ENCODE results near the gene NACC2.

NACC2 gene

DNA sequence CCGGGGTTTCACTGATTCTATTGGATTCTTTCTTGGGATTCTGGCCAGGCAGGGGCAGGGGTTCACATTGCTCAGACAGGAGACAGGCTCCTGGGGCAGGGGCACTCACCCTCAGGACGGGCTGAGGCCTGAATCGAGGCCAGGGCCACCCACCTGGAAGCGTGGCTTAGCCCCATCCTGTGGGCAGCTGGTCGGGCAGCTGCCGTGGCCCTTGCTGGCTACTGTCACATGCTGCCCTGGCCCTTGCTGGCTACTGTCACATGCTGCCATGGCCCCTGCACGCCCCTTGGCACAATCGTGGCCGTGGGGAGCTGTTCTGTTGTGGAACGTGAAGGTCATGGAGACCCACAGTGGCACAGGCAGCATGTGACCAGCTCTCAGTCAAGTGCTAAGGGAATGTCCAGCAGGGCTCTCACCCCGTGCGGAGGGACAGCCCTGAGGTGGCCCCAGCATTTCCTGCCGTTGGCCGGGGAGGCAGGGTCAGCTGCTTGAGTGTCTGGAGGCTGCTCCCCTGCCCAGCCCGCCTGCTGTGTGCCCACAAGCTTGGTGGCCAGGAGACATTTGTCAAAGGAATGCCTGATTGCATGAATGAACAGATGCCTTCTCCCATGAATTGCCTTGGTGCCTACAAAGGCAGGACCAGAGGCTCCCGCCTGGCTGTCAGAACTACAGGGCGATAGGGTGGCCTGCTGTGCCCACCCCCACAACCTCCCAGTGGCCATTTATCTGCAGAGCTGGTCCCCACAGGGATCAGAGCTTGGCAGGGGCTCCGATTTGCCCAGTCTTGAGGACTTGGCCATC, 40.4 kb upstream of the NACC2 start:
- DNase-seq (ENCODE audit: low spot score), result no peak
- TF ChIP-seq, protein P1, sequence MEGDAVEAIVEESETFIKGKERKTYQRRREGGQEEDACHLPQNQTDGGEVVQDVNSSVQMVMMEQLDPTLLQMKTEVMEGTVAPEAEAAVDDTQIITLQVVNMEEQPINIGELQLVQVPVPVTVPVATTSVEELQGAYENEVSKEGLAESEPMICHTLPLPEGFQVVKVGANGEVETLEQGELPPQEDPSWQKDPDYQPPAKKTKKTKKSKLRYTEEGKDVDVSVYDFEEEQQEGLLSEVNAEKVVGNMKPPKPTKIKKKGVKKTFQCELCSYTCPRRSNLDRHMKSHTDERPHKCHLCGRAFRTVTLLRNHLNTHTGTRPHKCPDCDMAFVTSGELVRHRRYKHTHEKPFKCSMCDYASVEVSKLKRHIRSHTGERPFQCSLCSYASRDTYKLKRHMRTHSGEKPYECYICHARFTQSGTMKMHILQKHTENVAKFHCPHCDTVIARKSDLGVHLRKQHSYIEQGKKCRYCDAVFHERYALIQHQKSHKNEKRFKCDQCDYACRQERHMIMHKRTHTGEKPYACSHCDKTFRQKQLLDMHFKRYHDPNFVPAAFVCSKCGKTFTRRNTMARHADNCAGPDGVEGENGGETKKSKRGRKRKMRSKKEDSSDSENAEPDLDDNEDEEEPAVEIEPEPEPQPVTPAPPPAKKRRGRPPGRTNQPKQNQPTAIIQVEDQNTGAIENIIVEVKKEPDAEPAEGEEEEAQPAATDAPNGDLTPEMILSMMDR (IDR thresholded peaks at IDR 0.05; ENCODE audit: extremely low read depth, insufficient read depth, missing control alignments), result no peak
- in situ Hi-C loops (cut with MboI; ENCODE audit: low pct_unique_long_range_greater_than_20kb, low sequenced_read_pairs, unreplicated experiment), result no loop called here

DNA sequence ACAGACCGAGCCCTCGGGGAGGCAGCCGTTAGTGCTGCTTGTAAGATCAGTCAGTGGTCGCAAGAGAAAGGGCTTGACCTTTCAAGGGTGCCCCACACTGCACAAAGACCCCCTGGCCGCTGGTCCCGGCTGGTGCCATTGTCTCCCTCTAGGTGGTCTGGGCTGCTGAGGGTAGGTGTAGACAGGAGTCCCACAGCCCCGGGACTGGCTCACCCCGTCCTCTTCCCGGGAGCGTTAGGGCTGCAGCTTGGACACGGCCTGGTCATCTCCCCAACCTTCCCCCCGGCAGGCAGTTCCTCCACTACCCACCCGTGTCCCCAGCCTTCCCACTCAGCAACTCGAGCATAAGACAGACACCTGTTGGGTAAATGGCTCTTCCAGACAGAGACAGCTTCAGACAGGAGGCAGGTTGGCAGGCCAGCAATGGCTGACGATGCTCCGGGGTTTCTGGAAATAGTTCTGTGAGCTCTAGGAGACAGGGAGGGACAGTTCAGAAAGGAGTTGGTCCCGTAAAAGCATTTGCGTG, 38.9 kb upstream of the NACC2 start:
- in situ Hi-C loops (cut with MboI; ENCODE audit: low pct_unique_long_range_greater_than_20kb, low sequenced_read_pairs, unreplicated experiment), result no loop called here
- TF ChIP-seq, protein P1 (IDR thresholded peaks at IDR 0.05; ENCODE audit: extremely low read depth, insufficient read depth, missing control alignments), result no peak

DNA sequence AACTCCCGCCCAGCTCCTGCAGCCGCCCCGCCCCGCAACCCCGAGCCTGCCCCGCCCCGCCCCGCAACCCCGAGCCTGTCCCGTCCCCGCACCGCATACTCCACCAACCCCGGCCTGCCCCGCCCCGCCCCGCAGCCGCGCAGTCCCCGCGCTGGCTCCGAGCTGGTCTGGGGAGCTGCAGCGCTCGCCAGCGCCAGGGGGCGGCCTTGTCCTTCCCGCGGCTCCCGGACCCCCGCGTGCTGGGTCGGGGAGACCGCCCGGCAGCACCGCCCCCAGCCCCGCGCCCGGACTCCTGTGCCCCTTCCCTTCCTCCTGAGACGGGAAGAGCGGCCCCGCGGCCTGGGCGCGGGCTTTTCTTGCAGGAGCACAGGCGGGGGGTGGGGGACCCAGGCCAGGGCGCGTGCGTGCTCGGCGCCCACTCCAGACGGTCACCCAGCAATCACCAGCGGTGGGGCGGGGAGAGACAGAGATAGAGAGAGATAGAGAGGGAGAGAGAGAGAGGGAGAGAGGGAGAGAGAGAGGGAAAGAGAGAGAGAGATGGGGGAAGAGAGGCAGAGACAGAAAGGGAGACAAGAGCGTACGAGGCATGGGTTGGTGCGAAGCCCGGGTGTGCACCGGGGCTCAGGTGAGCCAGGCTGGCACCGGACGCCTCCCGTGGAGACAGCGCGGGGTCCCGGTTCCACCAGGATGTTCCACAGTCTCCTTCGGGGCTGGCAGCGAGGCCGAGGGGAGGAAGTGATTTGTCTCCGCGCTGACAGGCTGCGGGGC, 38.3 kb upstream of the NACC2 start:
- TF ChIP-seq, protein P1 (IDR thresholded peaks at IDR 0.05; ENCODE audit: extremely low read depth, insufficient read depth, missing control alignments), result peak; percentile 62
- DNase-seq (ENCODE audit: low spot score), result peak; percentile 82
- in situ Hi-C loops (cut with MboI; ENCODE audit: low pct_unique_long_range_greater_than_20kb, low sequenced_read_pairs, unreplicated experiment), result no loop called here

More for the DNA sequence above, 38.9 kb upstream of the NACC2 start:
- no peak for DNase-seq (ENCODE audit: low spot score)

DNA sequence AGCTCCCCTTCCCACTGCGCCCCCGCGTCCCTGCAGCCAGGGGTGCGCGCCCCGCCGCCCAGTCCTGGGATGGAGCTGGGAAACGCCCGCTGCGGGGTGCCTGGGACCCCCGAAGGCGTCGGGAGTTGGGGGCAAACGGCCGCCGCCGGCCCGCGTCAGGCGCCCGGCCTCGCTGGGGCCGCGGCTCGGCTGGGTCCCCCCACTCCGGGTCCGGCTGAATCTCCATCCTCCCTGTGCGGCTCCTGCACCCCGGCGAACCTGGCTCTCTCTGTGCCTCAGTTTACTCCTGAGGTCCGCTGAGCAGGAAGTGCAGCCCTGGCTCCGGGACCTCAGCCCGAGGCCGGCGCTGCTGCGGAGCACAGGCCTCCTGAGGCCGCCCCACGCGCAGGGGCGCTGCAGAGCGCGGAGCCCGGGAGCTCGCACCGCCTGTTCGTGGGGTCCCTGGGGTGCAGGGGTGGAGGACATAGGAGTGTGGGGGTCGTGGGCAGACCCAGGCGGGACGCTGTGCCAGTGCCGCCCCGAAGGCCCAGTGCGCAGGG, 37.5 kb upstream of the NACC2 start:
- TF ChIP-seq, protein P1 (IDR thresholded peaks at IDR 0.05; ENCODE audit: extremely low read depth, insufficient read depth, missing control alignments), result no peak
- no peak for DNase-seq (ENCODE audit: low spot score)
- in situ Hi-C loops (cut with MboI; ENCODE audit: low pct_unique_long_range_greater_than_20kb, low sequenced_read_pairs, unreplicated experiment), result no loop called here

DNA sequence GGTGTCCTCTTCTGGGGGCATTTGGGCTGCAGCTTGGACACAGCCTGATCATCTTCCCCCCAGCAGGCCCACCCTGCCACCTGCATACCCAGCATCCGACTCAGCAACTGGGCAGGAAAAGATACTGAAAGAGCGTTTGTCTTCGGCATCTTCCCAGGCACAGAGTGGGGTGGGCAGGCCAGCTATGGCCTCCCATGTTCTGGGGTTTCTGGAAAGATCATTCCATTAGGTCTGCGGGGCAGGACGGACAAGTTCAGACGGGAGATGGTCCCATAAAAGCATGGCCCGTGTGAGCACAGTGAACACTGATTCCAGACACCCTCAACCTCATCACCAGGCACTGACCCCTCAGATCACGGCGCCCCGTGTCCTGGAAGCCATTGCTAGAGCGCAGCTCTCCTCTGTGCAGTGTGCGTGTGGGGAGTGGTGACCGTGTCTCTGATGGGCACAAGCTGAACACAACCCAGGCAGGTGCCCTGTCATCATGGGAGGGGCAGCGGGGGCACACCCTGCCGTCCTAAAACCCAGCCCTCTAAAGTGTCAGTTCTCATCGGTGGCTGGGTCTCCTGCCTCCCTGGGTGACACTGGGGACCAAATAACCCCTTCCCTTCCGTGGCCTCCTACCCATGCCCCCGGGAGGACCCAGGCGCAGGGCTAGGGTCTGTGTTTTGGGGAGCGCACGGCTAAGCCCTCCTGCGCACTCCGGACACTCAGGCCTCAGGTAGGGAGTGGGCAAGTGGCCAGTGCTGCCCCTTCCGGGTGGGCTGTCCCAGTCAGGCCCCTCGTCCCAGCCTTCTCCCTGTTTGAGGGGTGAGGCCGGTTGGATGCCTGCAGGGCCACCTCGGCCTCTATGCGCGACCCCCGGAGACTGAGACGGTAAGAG, 36.8 kb upstream of the NACC2 start:
- no peak for DNase-seq (ENCODE audit: low spot score)
- TF ChIP-seq, protein P1 (IDR thresholded peaks at IDR 0.05; ENCODE audit: extremely low read depth, insufficient read depth, missing control alignments), result no peak
- in situ Hi-C loops (cut with MboI; ENCODE audit: low pct_unique_long_range_greater_than_20kb, low sequenced_read_pairs, unreplicated experiment), result no loop called here

All from GM13977 (cell line).